ENCODE data around the gene ZFP36.
A peak's percentile ranks its signal among the peaks of the same experiment; 100 is the strongest.
"Not testable (repeated sequence)": the region's sequence is repeated elsewhere in the genome, so short reads cannot be mapped to it uniquely, and the experiment has no call there.

Gene ZFP36

GRCh38 chr19:39406656-39407409 is at the start of gene ZFP36:
Gene ZFP36, plus strand, starts transcription at chr19:39406847. Its CDS starts 58 bp downstream, at chr19:39406905.
- no peaks in the 10 kb centered on the region for H3K9me3 ChIP-seq (ENCODE audit: control insufficient read depth, insufficient read depth, low read length)
- H3K4me1 ChIP-seq (ENCODE audit: insufficient read depth, low read length), result peaks cover 20% of the 10 kb centered on the region
- no peaks in the 10 kb centered on the region for H3K36me3 ChIP-seq (ENCODE audit: insufficient read depth, low read length)
- H3K9ac ChIP-seq (ENCODE audit: low read depth, low read length), result peak within 1 kb of the TSS; percentile 97

GRCh38 chr19:39359026-39359425 is 47.6 kb upstream of the ZFP36 start:
- H3K4me1 ChIP-seq (ENCODE audit: insufficient read depth, low read length), result no peaks in the 10 kb centered on the region
- no peak overlapping the region for H3K9ac ChIP-seq (ENCODE audit: low read depth, low read length)
- peaks cover 40% of the 10 kb centered on the region for H3K36me3 ChIP-seq (ENCODE audit: insufficient read depth, low read length)
- H3K9me3 ChIP-seq (ENCODE audit: control insufficient read depth, insufficient read depth, low read length), result no peaks in the 10 kb centered on the region

- Histone ChIP-seq H3K4me1 (ENCODE audit: insufficient read depth, low read length) (no peaks in the 10 kb centered on the region), H3K9ac (ENCODE audit: low read depth, low read length) (no peak overlapping the region), H3K9me3 (ENCODE audit: control insufficient read depth, insufficient read depth, low read length) (no peaks in the 10 kb centered on the region), H3K36me3 (ENCODE audit: insufficient read depth, low read length) (peaks cover 29% of the 10 kb centered on the region)
Observed at GRCh38 chr19:39360599-39360998, 46.0 kb upstream of the ZFP36 start.

GRCh38 chr19:39362682-39363657 is 43.7 kb upstream of the ZFP36 start:
- Histone ChIP-seq H3K36me3 (ENCODE audit: insufficient read depth, low read length) (peaks cover 12% of the 10 kb centered on the region), H3K9me3 (ENCODE audit: control insufficient read depth, insufficient read depth, low read length) (no peaks in the 10 kb centered on the region), H3K4me1 (ENCODE audit: insufficient read depth, low read length) (no peaks in the 10 kb centered on the region), H3K9ac (ENCODE audit: low read depth, low read length) (no peak overlapping the region)

- Histone ChIP-seq H3K9ac (ENCODE audit: low read depth, low read length) (no peak overlapping the region), H3K36me3 (ENCODE audit: insufficient read depth, low read length) (peaks cover 12% of the 10 kb centered on the region), H3K9me3 (ENCODE audit: control insufficient read depth, insufficient read depth, low read length) (no peaks in the 10 kb centered on the region), H3K4me1 (ENCODE audit: insufficient read depth, low read length) (no peaks in the 10 kb centered on the region)
Observed at GRCh38 chr19:39363901-39364457, 42.7 kb upstream of the ZFP36 start.

GRCh38 chr19:39365531-39365930 is 41.1 kb upstream of the ZFP36 start:
- no peaks in the 10 kb centered on the region for H3K9me3 ChIP-seq (ENCODE audit: control insufficient read depth, insufficient read depth, low read length)
- no peak overlapping the region for H3K9ac ChIP-seq (ENCODE audit: low read depth, low read length)
- peaks cover 10% of the 10 kb centered on the region for H3K36me3 ChIP-seq (ENCODE audit: insufficient read depth, low read length)
- H3K4me1 ChIP-seq (ENCODE audit: insufficient read depth, low read length), result no peaks in the 10 kb centered on the region

GRCh38 chr19:39369200-39369599 is 37.4 kb upstream of the ZFP36 start:
- Histone ChIP-seq H3K9me3 (ENCODE audit: control insufficient read depth, insufficient read depth, low read length) (no peaks in the 10 kb centered on the region), H3K9ac (ENCODE audit: low read depth, low read length) (no peak overlapping the region), H3K36me3 (ENCODE audit: insufficient read depth, low read length) (peaks cover 8% of the 10 kb centered on the region), H3K4me1 (ENCODE audit: insufficient read depth, low read length) (no peaks in the 10 kb centered on the region)

GRCh38 chr19:39370735-39371134 is 35.9 kb upstream of the ZFP36 start:
- Histone ChIP-seq H3K9ac (ENCODE audit: low read depth, low read length) (no peak overlapping the region), H3K36me3 (ENCODE audit: insufficient read depth, low read length) (peaks cover 8% of the 10 kb centered on the region; the same call in 1 of the 2 replicates), H3K9me3 (ENCODE audit: control insufficient read depth, insufficient read depth, low read length) (no peaks in the 10 kb centered on the region), H3K4me1 (ENCODE audit: insufficient read depth, low read length) (no peaks in the 10 kb centered on the region)

- Histone ChIP-seq H3K36me3 (ENCODE audit: insufficient read depth, low read length) (peaks cover 19% of the 10 kb centered on the region), H3K9me3 (ENCODE audit: control insufficient read depth, insufficient read depth, low read length) (no peaks in the 10 kb centered on the region), H3K4me1 (ENCODE audit: insufficient read depth, low read length) (no peaks in the 10 kb centered on the region), H3K9ac (ENCODE audit: low read depth, low read length) (no peak overlapping the region)
Observed at GRCh38 chr19:39372047-39372802, 34.4 kb upstream of the ZFP36 start.

GRCh38 chr19:39372941-39373340 is 33.7 kb upstream of the ZFP36 start:
- Histone ChIP-seq H3K36me3 (ENCODE audit: insufficient read depth, low read length) (peaks cover 23% of the 10 kb centered on the region), H3K4me1 (ENCODE audit: insufficient read depth, low read length) (no peaks in the 10 kb centered on the region), H3K9me3 (ENCODE audit: control insufficient read depth, insufficient read depth, low read length) (no peaks in the 10 kb centered on the region), H3K9ac (ENCODE audit: low read depth, low read length) (no peak overlapping the region)

GRCh38 chr19:39375929-39376328 is 30.7 kb upstream of the ZFP36 start:
- Histone ChIP-seq H3K36me3 (ENCODE audit: insufficient read depth, low read length) (peaks cover 24% of the 10 kb centered on the region), H3K4me1 (ENCODE audit: insufficient read depth, low read length) (no peaks in the 10 kb centered on the region), H3K9me3 (ENCODE audit: control insufficient read depth, insufficient read depth, low read length) (no peaks in the 10 kb centered on the region), H3K9ac (ENCODE audit: low read depth, low read length) (no peak overlapping the region)

- no peaks in the 10 kb centered on the region for H3K9me3 ChIP-seq (ENCODE audit: control insufficient read depth, insufficient read depth, low read length)
- peaks cover 21% of the 10 kb centered on the region for H3K36me3 ChIP-seq (ENCODE audit: insufficient read depth, low read length)
- no peak overlapping the region for H3K9ac ChIP-seq (ENCODE audit: low read depth, low read length)
- H3K4me1 ChIP-seq (ENCODE audit: insufficient read depth, low read length), result no peaks in the 10 kb centered on the region
Observed at GRCh38 chr19:39377373-39378362, 29.0 kb upstream of the ZFP36 start.

GRCh38 chr19:39379366-39379765 is 27.3 kb upstream of the ZFP36 start:
- not testable (repeated sequence) for H3K4me1 ChIP-seq (ENCODE audit: insufficient read depth, low read length); H3K9me3 ChIP-seq (ENCODE audit: control insufficient read depth, insufficient read depth, low read length); H3K9ac ChIP-seq (ENCODE audit: low read depth, low read length)
- H3K36me3 ChIP-seq (ENCODE audit: insufficient read depth, low read length), result peaks cover 26% of the 10 kb centered on the region

Measured in ES-I3 (cell line).